ENCODE measurements around the gene RMND5A.

Gene RMND5A

GRCh38 chr2:86809481-86810121 lies 89.5 kb downstream of the RMND5A start:
- TF ChIP-seq CTCF (IDR thresholded peaks at IDR 0.05) (no peak), ZFX (IDR thresholded peaks at IDR 0.05; ENCODE audit: borderline replicate concordance) (no peak)
- H3K27ac ChIP-seq, result no peak overlapping the region

- no peak overlapping the region for H3K27ac ChIP-seq
- no peak for TF ChIP-seq CTCF (IDR thresholded peaks at IDR 0.05)
- no peak for TF ChIP-seq ZFX (IDR thresholded peaks at IDR 0.05; ENCODE audit: borderline replicate concordance)
Observed at GRCh38 chr2:86815611-86816010, 95.5 kb downstream of the RMND5A start.

- no peak overlapping the region for H3K27ac ChIP-seq
- no peak for TF ChIP-seq CTCF (IDR thresholded peaks at IDR 0.05)
- TF ChIP-seq ZFX (IDR thresholded peaks at IDR 0.05; ENCODE audit: borderline replicate concordance), result no peak
Observed at GRCh38 chr2:86818114-86818801, 98.2 kb downstream of the RMND5A start.

GRCh38 chr2:86818957-86819356 lies 98.9 kb downstream of the RMND5A start:
- H3K27ac ChIP-seq, result no peak overlapping the region

GRCh38 chr2:86821306-86821705 lies 101.2 kb downstream of the RMND5A start:
- TF ChIP-seq ZFX (IDR thresholded peaks at IDR 0.05; ENCODE audit: borderline replicate concordance) (no peak), CTCF (IDR thresholded peaks at IDR 0.05) (no peak)
- no peak overlapping the region for H3K27ac ChIP-seq

More at GRCh38 chr2:86818957-86819356, 98.9 kb downstream of the RMND5A start:
- TF ChIP-seq ZFX (IDR thresholded peaks at IDR 0.05; ENCODE audit: borderline replicate concordance), result no peak
- TF ChIP-seq CTCF (IDR thresholded peaks at IDR 0.05), result no peak

GRCh38 chr2:86821842-86822241 lies 101.8 kb downstream of the RMND5A start:
- TF ChIP-seq ZFX (IDR thresholded peaks at IDR 0.05; ENCODE audit: borderline replicate concordance) (no peak), CTCF (IDR thresholded peaks at IDR 0.05) (no peak)

GRCh38 chr2:86822668-86823345 lies 102.7 kb downstream of the RMND5A start:
- no peak overlapping the region for H3K27ac ChIP-seq
- no peak for TF ChIP-seq ZFX (IDR thresholded peaks at IDR 0.05; ENCODE audit: borderline replicate concordance)
- no peak for TF ChIP-seq CTCF (IDR thresholded peaks at IDR 0.05)

More at GRCh38 chr2:86821842-86822241, 101.8 kb downstream of the RMND5A start:
- H3K27ac ChIP-seq, result no peak overlapping the region
